Loucy (cell line): ENCODE measurements around the gene FHIT.

ENCODE experiments used
- H2AFZ ChIP-seq: fragments of 200-600 bp; sonication (generic); 2 replicates; pipeline ENCODE4 v1.6.0; 2016; ENCODE audit warnings: antibody characterized with exemption, mild to moderate bottlenecking, low read length, moderate library complexity
- H3F3A ChIP-seq: fragments of 200-600 bp; 2 replicates; pipeline ENCODE4 v1.6.0; 2016; ENCODE audit warnings: antibody characterized with exemption, low read depth, mild to moderate bottlenecking
- H3K27me3 ChIP-seq: fragments of 200-600 bp; sonication (generic); 2 replicates; pipeline ENCODE4 v1.6.1; 2014; ENCODE audit warnings: low read length, mild to moderate bottlenecking; ENCODE audit not compliant: insufficient read depth, poor library complexity, severe bottlenecking
- H3K36me3 ChIP-seq: fragments of 200-600 bp; sonication (generic); 2 replicates; pipeline ENCODE4 v1.6.1; 2016; ENCODE audit warnings: low read length; ENCODE audit not compliant: insufficient read depth
- H3K4me1 ChIP-seq: fragments of 200-600 bp; sonication (generic); 2 replicates; pipeline ENCODE4 v1.5.1; 2014; ENCODE audit warnings: low read length, mild to moderate bottlenecking; ENCODE audit not compliant: insufficient read depth, poor library complexity, severe bottlenecking
- H3K4me2 ChIP-seq: fragments of 200-600 bp; sonication (generic); 2 replicates; pipeline ENCODE4 v1.6.0; 2014; ENCODE audit warnings: antibody characterized with exemption, low read length, low read depth, mild to moderate bottlenecking; ENCODE audit not compliant: poor library complexity, severe bottlenecking
- H3K4me3 ChIP-seq: fragments of 200-600 bp; sonication (generic); 2 replicates; pipeline ENCODE4 v1.5.1; 2014; ENCODE audit warnings: low read length, mild to moderate bottlenecking, mixed read lengths; ENCODE audit not compliant: poor library complexity, severe bottlenecking
- H3K79me2 ChIP-seq: fragments of 200-600 bp; sonication (generic); 2 replicates; pipeline ENCODE4 v1.6.1; 2014; ENCODE audit warnings: low read length; ENCODE audit not compliant: insufficient read depth
- H3K9ac ChIP-seq: fragments of 200-600 bp; sonication (generic); 2 replicates; pipeline ENCODE4 v1.6.0; 2014; ENCODE audit warnings: mild to moderate bottlenecking, low read depth, low read length, moderate library complexity; ENCODE audit not compliant: poor library complexity, severe bottlenecking
- H3K9me2 ChIP-seq: fragments of 200-600 bp; sonication (generic); replicated peaks from 2 replicates; pipeline ENCODE4 v1.6.1; 2016; ENCODE audit warnings: low read depth, low read length, mixed read lengths
- H3K9me3 ChIP-seq: fragments of 200-600 bp; sonication (generic); 2 replicates; pipeline ENCODE4 v1.6.1; 2014; ENCODE audit warnings: mild to moderate bottlenecking, antibody characterized with exemption, low read length, low read depth; ENCODE audit not compliant: insufficient read depth
- H4K20me1 ChIP-seq: fragments of 200-600 bp; sonication (generic); 2 replicates; pipeline ENCODE4 v1.6.0; 2014; ENCODE audit warnings: antibody characterized with exemption, low read length, mild to moderate bottlenecking; ENCODE audit not compliant: insufficient read depth, poor library complexity, severe bottlenecking
- EZH2phosphoT487 ChIP-seq: fragments of 200-600 bp; IDR thresholded peaks from 2 replicates; pipeline ENCODE4 v1.6.1; 2018; ENCODE audit warnings: antibody characterized with exemption, mild to moderate bottlenecking, moderate library complexity, borderline replicate concordance
- TF ChIP-seq, protein P1 (sequence below): fragments of 200-600 bp; sonication (generic); conservative IDR thresholded peaks from 2 replicates; pipeline ENCODE4 v1.5.1; 2014; ENCODE audit warnings: mild to moderate bottlenecking, antibody characterized with exemption, low read length

Gene FHIT

DNA sequence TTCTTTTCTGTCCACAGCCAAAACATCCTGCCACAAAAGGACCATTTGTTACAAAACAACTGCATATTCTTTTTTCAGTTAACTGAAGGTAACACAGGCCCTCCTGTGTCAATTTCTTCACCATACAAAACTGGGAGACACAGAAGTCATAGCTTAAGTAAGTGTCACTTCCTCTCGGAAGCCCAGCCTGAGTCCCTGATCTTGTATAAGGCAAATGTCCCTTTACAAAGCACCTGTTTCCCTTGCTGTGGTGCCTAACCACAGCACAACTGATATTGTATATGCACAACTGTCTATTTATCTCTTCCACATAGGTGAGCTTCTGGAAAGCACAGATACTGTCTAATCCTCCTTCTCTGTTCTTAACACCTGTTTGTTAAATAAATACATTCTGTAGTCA is 293.7 kb downstream of the FHIT start:
- no peaks in the 10 kb centered on the region for H3K79me2 ChIP-seq
- H3K27me3 ChIP-seq, result no peaks in the 10 kb centered on the region
- H3K9me2 ChIP-seq, result no peaks in the 10 kb centered on the region
- no peak overlapping the region for H3K9ac ChIP-seq
- H3K4me3 ChIP-seq, result no peak overlapping the region
- H3K4me1 ChIP-seq, result peaks cover 11% of the 10 kb centered on the region
- H4K20me1 ChIP-seq, result no peaks in the 10 kb centered on the region
- TF ChIP-seq EZH2phosphoT487, result no peak
- TF ChIP-seq, protein P1, sequence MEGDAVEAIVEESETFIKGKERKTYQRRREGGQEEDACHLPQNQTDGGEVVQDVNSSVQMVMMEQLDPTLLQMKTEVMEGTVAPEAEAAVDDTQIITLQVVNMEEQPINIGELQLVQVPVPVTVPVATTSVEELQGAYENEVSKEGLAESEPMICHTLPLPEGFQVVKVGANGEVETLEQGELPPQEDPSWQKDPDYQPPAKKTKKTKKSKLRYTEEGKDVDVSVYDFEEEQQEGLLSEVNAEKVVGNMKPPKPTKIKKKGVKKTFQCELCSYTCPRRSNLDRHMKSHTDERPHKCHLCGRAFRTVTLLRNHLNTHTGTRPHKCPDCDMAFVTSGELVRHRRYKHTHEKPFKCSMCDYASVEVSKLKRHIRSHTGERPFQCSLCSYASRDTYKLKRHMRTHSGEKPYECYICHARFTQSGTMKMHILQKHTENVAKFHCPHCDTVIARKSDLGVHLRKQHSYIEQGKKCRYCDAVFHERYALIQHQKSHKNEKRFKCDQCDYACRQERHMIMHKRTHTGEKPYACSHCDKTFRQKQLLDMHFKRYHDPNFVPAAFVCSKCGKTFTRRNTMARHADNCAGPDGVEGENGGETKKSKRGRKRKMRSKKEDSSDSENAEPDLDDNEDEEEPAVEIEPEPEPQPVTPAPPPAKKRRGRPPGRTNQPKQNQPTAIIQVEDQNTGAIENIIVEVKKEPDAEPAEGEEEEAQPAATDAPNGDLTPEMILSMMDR, result no peak
- H3K9me3 ChIP-seq, result peaks cover 10% of the 10 kb centered on the region; the same call in 1 of the 2 replicates
- H3K36me3 ChIP-seq, result no peaks in the 10 kb centered on the region
- no peak overlapping the region for H2AFZ ChIP-seq
- H3K4me2 ChIP-seq, result no peak overlapping the region
- H3F3A ChIP-seq, result no peaks in the 10 kb centered on the region

DNA sequence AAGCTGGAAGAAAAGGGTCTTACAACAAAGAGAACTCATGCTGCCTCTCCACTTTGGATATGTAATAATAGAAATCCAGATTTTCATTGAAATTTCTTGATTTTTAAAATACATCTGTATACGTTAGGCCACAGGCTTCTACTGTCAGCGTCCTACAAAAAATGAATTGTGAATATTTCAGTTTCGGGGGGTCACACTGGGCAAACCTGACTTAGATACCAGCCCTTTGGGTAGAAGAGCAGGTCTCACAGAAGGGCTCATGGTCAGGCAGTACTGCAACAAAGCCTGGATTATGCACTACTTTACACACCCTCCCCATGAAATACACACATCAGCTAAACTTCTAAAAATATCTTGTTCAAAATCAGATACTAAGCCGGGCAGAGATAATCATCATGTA is 294.5 kb downstream of the FHIT start:
- no peaks in the 10 kb centered on the region for H3K36me3 ChIP-seq
- no peaks in the 10 kb centered on the region for H3F3A ChIP-seq
- H3K4me3 ChIP-seq, result no peak overlapping the region
- H3K79me2 ChIP-seq, result no peaks in the 10 kb centered on the region
- no peaks in the 10 kb centered on the region for H3K9me2 ChIP-seq
- no peak overlapping the region for H3K4me2 ChIP-seq
- no peak for TF ChIP-seq EZH2phosphoT487
- TF ChIP-seq, protein P1, result no peak
- H2AFZ ChIP-seq, result no peak overlapping the region
- no peaks in the 10 kb centered on the region for H3K27me3 ChIP-seq
- peaks cover 10% of the 10 kb centered on the region; the same call in 1 of the 2 replicates for H3K9me3 ChIP-seq
- no peaks in the 10 kb centered on the region for H4K20me1 ChIP-seq
- H3K4me1 ChIP-seq, result peaks cover 14% of the 10 kb centered on the region
- no peak overlapping the region for H3K9ac ChIP-seq

DNA sequence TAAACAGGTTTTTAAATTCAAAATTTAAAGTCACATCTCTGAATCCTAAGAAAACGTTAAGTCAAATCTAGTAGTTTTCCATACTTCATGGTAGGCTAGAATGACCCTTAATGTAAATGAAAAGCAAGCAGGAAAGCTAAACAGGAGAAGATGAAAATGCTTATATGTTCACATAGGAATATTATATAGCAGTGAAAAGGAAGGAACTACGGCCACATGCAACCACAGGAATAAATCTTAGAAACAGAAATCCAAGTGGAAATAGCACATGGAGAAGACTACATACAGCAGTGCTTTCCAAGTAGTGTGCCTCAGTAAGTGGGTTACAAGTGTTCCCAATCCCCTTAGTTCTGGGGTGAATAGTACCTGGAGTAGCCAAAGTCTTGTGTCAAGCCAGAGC is 296.2 kb downstream of the FHIT start:
- no peak for TF ChIP-seq EZH2phosphoT487
- TF ChIP-seq, protein P1, result no peak
- no peak overlapping the region for H3K4me3 ChIP-seq
- no peaks in the 10 kb centered on the region for H3K27me3 ChIP-seq
- no peaks in the 10 kb centered on the region for H3F3A ChIP-seq
- H3K9ac ChIP-seq, result no peak overlapping the region
- no peak overlapping the region for H3K4me2 ChIP-seq
- no peaks in the 10 kb centered on the region for H3K79me2 ChIP-seq
- H4K20me1 ChIP-seq, result no peaks in the 10 kb centered on the region
- peaks cover 10% of the 10 kb centered on the region; the same call in 1 of the 2 replicates for H3K9me3 ChIP-seq
- no peaks in the 10 kb centered on the region for H3K36me3 ChIP-seq
- H2AFZ ChIP-seq, result no peak overlapping the region
- no peaks in the 10 kb centered on the region for H3K9me2 ChIP-seq
- H3K4me1 ChIP-seq, result peaks cover 14% of the 10 kb centered on the region
